ENCODE results near the gene SCARB1.

SCARB1 gene

DNA sequence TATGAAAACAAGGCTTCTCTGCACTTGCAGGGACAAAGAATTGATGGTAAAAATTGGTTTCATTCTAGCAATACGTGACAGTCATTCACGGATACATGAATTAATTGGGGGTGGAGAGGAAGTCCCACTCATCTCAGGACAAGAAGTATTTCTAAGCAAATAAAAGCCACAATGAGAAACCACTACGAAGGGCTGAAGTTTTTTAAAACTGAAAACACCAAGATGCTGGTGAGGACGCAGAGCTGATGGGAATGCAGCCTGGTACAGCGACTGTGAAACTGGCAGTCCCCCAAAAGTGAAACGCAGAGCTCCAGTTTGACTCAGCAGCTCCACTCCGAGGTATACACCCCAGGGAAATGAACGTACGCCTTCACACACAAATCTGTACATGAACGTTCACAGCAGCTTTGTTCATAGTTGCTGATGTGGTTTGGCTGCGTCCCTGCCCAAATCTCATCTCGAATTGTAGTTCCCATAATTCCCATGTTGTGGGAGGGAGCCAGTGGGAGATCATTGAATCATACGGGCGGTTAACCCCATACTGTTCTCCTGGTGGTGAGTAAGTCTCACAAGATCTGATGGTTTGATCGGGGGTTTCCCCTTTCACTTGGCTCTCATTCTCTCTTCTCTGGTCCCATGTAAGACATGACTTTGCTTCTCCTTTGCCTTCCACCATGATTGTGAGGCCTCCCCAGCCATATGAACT is 89.0 kb downstream of the SCARB1 start:
- DNase-seq (ENCODE audit: low read depth in 2 of 2) = peak; percentile 28 to 33

- DNase-seq (ENCODE audit: low read depth in 2 of 2) = no peak
These were observed 89.6 kb downstream of the SCARB1 start for GRCh38 chr12:124774054-124774461.

- no peak for DNase-seq (ENCODE audit: low read depth in 2 of 2)
These were observed 91.1 kb downstream of the SCARB1 start for GRCh38 chr12:124772289-124773170.

DNA sequence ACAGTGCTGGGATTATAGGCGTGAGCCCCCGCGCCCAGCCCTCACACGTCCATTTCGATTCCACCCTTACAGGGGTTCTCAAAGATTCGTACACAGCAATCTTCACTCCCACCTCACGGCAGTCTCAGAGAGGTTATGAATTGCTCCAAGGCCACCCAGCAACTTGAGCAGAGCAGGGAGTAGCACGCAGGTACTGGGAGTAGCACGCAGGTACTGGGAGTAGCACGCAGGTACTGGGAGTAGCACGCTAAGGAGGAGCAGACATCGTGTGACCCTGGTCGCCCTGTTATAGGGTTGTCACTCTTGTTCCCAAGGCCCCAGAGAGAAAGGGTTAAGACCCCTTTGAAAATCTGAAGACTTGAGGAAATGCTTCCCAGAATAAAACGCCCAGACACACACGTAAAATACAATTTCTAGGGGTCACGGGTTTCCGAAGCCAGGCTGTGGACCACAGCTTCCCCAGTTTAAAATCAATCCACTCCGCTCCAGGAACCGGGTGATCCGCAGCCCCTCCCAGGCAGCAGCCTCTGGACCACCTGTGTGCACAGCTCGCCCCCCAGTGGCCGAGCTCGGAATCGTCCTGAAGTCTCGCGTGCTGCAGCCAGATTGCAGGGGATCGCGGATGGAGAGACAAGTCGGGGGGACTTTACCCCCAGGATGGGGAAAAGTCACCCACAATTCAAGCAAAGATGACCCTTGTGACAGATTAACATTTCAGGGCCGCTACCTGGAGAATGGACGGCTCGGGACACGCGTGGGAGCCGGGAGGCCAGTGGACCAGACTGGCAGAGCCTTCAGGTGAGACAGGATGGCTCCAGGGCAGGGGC is 92.0 kb downstream of the SCARB1 start:
- peak; percentile 59 to 67 for DNase-seq (ENCODE audit: low read depth in 2 of 2)

DNA sequence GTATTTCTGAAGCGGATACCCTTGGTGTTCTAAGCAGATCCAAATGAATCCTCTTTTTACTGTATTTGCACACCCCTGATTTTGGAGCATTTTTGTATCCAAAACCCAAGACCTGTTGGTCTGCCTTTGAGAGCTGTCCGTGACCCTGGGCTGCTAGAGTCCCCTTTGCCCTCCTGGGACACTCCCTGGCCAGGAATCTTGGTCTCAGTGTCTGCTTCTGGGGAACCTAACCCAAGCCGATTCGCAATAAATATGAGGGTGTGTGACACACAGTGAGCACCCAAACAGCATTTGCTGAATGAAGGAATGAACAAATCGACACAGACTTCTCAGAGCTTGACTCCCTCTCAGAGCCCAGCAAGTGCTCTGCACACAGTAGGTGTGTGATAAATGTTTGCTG is 92.9 kb downstream of the SCARB1 start:
- no peak for DNase-seq (ENCODE audit: low read depth in 2 of 2)

GRCh38 chr12:124769881-124770512 is 93.7 kb downstream of the SCARB1 start:
- DNase-seq (ENCODE audit: low read depth in 2 of 2) = no peak

DNA sequence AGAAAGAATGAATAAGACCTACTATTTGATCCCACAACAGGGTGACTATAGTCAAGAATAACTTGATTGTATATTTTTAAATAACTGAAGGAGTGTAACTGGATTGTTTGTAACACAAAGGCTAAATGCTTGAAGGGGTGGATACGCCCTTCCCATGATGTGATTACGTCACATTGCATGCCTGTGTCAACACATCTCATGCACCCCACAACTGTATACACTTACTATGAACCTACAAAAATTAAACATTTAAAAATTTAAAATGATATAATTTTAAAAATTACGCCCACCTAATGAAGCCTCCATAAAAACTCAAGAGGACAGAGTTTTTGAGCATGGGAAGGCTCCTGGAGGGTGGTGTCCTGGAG is 94.5 kb downstream of the SCARB1 start:
- no peak for DNase-seq (ENCODE audit: low read depth in 2 of 2)

GRCh38 chr12:124768452-124769162 is 95.1 kb downstream of the SCARB1 start:
- no peak for DNase-seq (ENCODE audit: low read depth in 2 of 2)

DNA sequence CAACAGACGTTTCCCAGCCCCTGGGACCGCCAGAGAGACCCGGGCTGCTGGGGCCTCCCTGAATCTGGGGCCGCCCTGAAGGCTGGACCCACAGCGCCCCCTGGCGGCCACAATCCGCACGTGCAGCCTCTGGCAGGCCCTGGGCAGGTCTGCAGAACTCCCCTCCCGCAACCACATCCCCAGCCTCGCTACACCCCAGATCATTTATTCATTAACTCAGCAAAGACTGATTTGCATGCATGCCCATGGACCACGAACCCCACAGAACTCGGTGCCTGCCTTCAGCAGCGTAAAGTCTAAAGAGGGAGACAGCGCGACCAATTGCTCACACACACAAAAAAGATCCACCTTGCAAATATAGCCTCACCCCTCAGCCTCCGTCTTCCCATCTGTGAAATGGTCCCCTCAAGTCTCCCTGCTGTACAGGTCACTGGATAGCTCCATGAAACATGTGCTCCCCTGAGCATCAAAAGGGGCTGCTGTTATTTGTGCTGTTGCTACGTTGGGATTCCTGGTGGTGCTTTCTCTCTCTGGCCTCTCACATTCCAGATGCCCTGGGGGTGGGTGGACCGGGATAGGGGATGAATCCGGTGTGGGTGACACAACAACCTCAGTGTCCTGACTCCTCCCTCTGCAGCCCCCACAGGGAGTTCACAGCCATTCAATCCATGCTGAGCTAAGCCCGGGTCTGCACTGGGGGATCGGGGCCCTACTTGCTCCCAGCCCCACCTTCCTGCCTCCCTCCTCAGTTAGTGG is 96.4 kb downstream of the SCARB1 start:
- DNase-seq (ENCODE audit: low read depth in 2 of 2) = peak; percentile 58 to 66

GRCh38 chr12:124766727-124767065 is 97.0 kb downstream of the SCARB1 start:
- DNase-seq (ENCODE audit: low read depth in 2 of 2) = no peak

GRCh38 chr12:124765581-124766489 is 97.8 kb downstream of the SCARB1 start:
- DNase-seq (ENCODE audit: low read depth in 2 of 2) = no peak

DNA sequence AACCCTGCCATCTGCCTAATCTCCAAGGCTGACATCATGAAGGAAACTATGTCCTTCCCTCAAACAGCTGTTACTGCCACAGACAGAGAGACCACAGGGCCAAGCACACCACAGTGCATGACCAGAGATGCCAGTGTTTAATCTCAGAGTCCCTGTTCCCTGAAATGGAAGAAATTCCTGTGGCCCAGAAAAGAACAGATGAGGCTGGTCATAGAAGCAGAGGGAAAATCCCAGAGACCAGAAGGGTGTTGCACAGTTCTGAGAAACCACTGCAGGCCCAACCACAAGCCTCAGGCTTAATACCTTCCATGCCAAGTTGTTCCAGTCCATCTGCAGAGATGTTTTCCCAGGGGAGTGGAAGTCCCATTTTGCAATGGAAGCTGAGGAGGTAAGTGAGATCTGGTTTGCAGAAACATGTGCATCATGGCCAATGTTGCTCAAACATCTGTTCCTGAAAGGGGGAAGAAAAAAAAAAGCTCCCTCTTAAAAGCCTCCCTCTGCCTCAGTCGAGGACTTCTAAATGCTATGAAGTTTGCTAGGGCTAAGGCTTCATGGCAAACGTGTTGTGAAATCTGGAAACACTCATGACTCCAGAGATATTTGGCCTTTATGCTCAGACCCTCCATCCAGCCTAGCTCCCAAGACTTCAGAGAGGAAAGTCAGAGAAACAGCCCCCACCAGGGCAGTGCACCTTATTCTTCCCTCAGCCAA is 98.6 kb downstream of the SCARB1 start:
- DNase-seq (ENCODE audit: low read depth in 2 of 2) = no peak

- no peak for DNase-seq (ENCODE audit: low read depth in 2 of 2)
These were observed 99.2 kb downstream of the SCARB1 start for GRCh38 chr12:124764451-124764850.

DNA sequence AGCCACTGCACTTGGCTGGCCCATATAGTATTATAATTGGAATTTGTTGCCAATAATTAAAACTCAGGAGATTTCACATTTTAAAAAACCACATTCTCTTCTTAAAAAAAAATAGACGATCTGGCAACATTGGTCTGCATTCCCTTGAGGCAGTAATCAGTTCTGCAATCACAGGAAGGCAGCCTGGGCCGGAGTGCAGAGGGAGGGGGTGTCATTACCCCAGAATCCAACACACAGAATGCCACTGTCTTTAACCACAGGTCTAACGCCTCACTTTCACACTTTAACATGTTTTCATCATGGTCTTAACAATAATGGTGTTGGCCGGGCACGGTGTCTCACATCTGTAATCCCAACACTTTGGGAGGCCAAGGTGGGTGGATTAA is 100.1 kb downstream of the SCARB1 start:
- no peak for DNase-seq (ENCODE audit: low read depth in 2 of 2)

DNA sequence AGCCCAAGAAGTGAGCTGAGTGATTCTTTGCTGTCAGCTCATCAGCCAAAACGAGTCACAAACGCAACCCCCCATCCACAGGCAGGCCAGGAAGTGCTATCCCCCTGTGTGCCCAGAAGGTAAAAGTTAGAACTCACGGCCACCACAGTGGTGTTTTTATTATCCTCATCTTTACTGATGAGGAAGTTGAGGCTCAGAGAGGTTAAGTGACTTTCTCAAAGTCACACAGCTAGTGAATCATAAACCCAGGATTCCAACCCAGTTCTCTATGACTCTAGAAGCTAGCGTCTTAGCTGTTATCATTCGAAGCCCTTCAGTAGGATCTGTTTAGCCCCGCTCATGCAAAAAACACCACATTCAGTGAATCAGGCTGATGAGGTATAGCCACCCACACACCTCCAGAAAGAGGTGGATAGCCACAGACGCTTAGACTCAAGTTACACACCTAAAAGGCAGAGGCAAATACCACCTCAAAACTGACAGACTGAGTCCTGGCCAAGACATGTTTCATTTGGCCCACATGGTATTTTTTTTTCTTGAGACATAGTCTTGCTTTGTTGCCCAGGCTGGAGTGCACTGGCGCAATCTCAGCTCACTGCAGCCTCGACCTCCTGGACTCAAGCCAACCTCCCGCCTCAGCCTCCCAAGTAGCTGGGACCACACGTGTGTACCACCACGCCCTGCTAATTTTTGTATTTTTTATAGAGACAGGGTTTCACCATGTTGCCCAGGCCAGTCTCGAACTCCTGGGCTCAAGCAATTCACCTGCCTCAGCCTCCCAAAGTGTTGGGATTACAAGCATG is 100.7 kb downstream of the SCARB1 start:
- no peak for DNase-seq (ENCODE audit: low read depth in 2 of 2)

- no peak for DNase-seq (ENCODE audit: low read depth in 2 of 2)
These were observed 101.3 kb downstream of the SCARB1 start for GRCh38 chr12:124762384-124762783.

DNA sequence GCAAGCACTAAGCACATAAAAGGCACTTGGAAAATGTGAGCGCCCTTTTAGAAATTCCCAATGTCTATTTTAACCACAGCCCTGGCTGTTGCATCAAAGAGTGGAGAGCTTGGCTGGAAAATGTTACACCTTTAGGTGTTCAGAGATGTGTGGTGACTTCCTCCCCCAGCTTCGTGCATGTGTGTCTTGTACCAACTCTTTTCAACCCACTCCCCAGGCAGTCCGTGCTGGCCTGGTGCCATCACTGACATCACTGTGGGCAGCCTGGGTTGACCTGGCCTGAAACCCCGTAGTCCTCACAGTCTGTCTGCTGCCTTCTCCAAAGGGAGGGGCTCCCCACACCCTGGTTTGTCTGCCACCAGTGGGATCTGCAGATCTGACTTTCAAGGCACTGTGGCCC is 101.8 kb downstream of the SCARB1 start:
- DNase-seq (ENCODE audit: low read depth in 2 of 2) = no peak

- DNase-seq (ENCODE audit: low read depth in 2 of 2) = no peak
These were observed 102.6 kb downstream of the SCARB1 start for GRCh38 chr12:124761056-124761455.
